GM11168 (cell line): ENCODE results near the gene APOF.
"Not testable (repeated sequence)": the region's sequence is repeated elsewhere in the genome, so short reads cannot be mapped to it uniquely, and the experiment has no call there.

ENCODE experiments used
- in situ Hi-C: fragments of 300-500 bp; cut with MboI; formaldehyde crosslinking; loops from one replicate; pipeline ENCODE4 v1.12.0; 2022; ENCODE audit warnings: low sequenced_read_pairs; ENCODE audit not compliant: unreplicated experiment

Gene APOF

GRCh38 chr12:56374726-56375597, 12.3 kb upstream of the APOF start:
- in situ Hi-C loops: no loop called here

GRCh38 chr12:56373515-56373914, 10.9 kb upstream of the APOF start:
- in situ Hi-C loops: no loop called here

GRCh38 chr12:56366948-56367347, 4.3 kb upstream of the APOF start:
- in situ Hi-C loops: no loop called here

GRCh38 chr12:56361487-56362129, 1.0 kb downstream of the APOF start:
- in situ Hi-C loops: no loop called here

GRCh38 chr12:56359851-56360767, 2.5 kb downstream of the APOF start, which contains the start of gene STAT2:
STAT2 (minus strand) TSS chr12:56360107; CDS start chr12:56356571, 3,536 bp downstream.
- in situ Hi-C loops: no loop called here

- in situ Hi-C loops: no loop called here
Observed at GRCh38 chr12:56358836-56359532, 3.7 kb downstream of the APOF start.

GRCh38 chr12:56351325-56351724, 11.3 kb downstream of the APOF start:
- in situ Hi-C loops: no loop called here

- in situ Hi-C loops: no loop called here
Observed at GRCh38 chr12:56350662-56351061, 12.0 kb downstream of the APOF start.

- in situ Hi-C loops: no loop called here
Observed at GRCh38 chr12:56348776-56349175, 13.9 kb downstream of the APOF start.

GRCh38 chr12:56347255-56347654, 15.4 kb downstream of the APOF start:
- in situ Hi-C loops: not testable (repeated sequence)

- in situ Hi-C loops: no loop called here
Observed at GRCh38 chr12:56346675-56347074, 16.0 kb downstream of the APOF start.

GRCh38 chr12:56342290-56342689, 20.4 kb downstream of the APOF start:
- in situ Hi-C loops: not testable (repeated sequence)

- in situ Hi-C loops: no loop called here
Observed at GRCh38 chr12:56341616-56342015, 21.0 kb downstream of the APOF start.

GRCh38 chr12:56339158-56339422, 23.6 kb downstream of the APOF start:
- in situ Hi-C loops: no loop called here

- in situ Hi-C loops: no loop called here
Observed at GRCh38 chr12:56338308-56339157, 24.1 kb downstream of the APOF start, which contains the start of gene IL23A. IL23A (plus strand) TSS chr12:56338884; CDS start chr12:56339045, 161 bp downstream.

GRCh38 chr12:56337753-56338251, 24.9 kb downstream of the APOF start:
- in situ Hi-C loops: no loop called here

- in situ Hi-C loops: no loop called here
Observed at GRCh38 chr12:56336361-56337167, 26.1 kb downstream of the APOF start.

GRCh38 chr12:56335527-56335926, 27.1 kb downstream of the APOF start:
- in situ Hi-C loops: not testable (repeated sequence)
